WTC11 (cell line): Measurements from ENCODE around the gene NFATC2. TPM values are rescaled to one million over a fixed set of nuclear protein-coding genes. Genes with fewer than 3 reads are reported as not detected.

ENCODE experiments used
- ATAC-seq: fragments of 200-7000 bp; cut with Tn5 transposase; 2 replicates; pipeline ENCODE4 v1.10.0; 2021; ENCODE audit warnings: mild to moderate bottlenecking, moderate library complexity
- CTCF ChIA-PET: fragments of 300-600 bp; sonication (Branson Sonifier 250); formaldehyde crosslinking; loops from one replicate; lab custom pipeline; 2021; ENCODE audit warnings: antibody characterized with exemption; lab: Charles Lee
- POLR2A ChIA-PET: fragments of 350-600 bp; sonication (Branson Sonifier 250); formaldehyde crosslinking; loops from one replicate; lab custom pipeline; 2021; ENCODE audit warnings: antibody characterized with exemption; lab: Charles Lee
- DNase-seq: peaks from one replicate; pipeline ENCODE4 v3.0.0; 2021; ENCODE audit warnings: low spot score
- H3K27ac Mint-ChIP-seq: 2 replicates; pipeline ENCODE4 v1.8.0; 2021; ENCODE audit warnings: mixed read lengths
- H3K27me3 Mint-ChIP-seq: 2 replicates; pipeline ENCODE4 v1.8.0; 2021; ENCODE audit warnings: low read depth, mild to moderate bottlenecking, moderate library complexity, mixed read lengths
- H3K36me3 Mint-ChIP-seq: 2 replicates; pipeline ENCODE4 v1.8.0; 2021; ENCODE audit warnings: mixed read lengths
- H3K4me1 Mint-ChIP-seq: 2 replicates; pipeline ENCODE4 v1.8.0; 2022; ENCODE audit warnings: mixed read lengths
- H3K4me3 Mint-ChIP-seq: 2 replicates; pipeline ENCODE4 v1.8.0; 2021; ENCODE audit warnings: mild to moderate bottlenecking, moderate library complexity, mixed read lengths
- H3K9me3 Mint-ChIP-seq: 2 replicates; pipeline ENCODE4 v1.8.0; 2021; ENCODE audit warnings: mixed read lengths
- AR ChIP-seq: fragments of 250-450 bp; sonication (Bioruptor Pico); IDR thresholded peaks from 2 replicates; pipeline ENCODE4 v1.9.0; 2021; ENCODE audit warnings: mild to moderate bottlenecking
- ETV6 ChIP-seq: sonication (generic); formaldehyde crosslinking; IDR thresholded peaks from 2 replicates; pipeline ENCODE4 v1.8.1; 2022; ENCODE audit warnings: mild to moderate bottlenecking, missing genetic modification reagents
- FOXJ3 ChIP-seq: sonication (generic); formaldehyde crosslinking; IDR thresholded peaks from 2 replicates; pipeline ENCODE4 v1.9.0; 2021; ENCODE audit warnings: missing genetic modification reagents, mild to moderate bottlenecking, borderline replicate concordance
- GRHL2 ChIP-seq: fragments of 250-450 bp; sonication (Bioruptor Pico); IDR thresholded peaks from 2 replicates; pipeline ENCODE4 v1.8.0; 2022; ENCODE audit warnings: mild to moderate bottlenecking, moderate library complexity; ENCODE audit not compliant: insufficient replicate concordance, severe bottlenecking
- NFATC4 ChIP-seq: fragments of 250-450 bp; sonication (Bioruptor Pico); IDR thresholded peaks from 2 replicates; pipeline ENCODE4 v1.9.0; 2021; ENCODE audit warnings: mild to moderate bottlenecking
- NFE2L1 ChIP-seq: sonication (generic); formaldehyde crosslinking; IDR thresholded peaks from 2 replicates; pipeline ENCODE4 v1.8.1; 2023; ENCODE audit warnings: missing genetic modification reagents
- NR1H2 ChIP-seq: sonication (generic); formaldehyde crosslinking; IDR thresholded peaks from 2 replicates; pipeline ENCODE4 v1.9.0; 2021; ENCODE audit warnings: mild to moderate bottlenecking, moderate library complexity, missing genetic modification reagents
- OVOL2 ChIP-seq: fragments of 250-450 bp; sonication (Bioruptor Pico); IDR thresholded peaks from 2 replicates; pipeline ENCODE4 v1.9.0; 2021; ENCODE audit warnings: mild to moderate bottlenecking, borderline replicate concordance
- SMAD4 ChIP-seq: sonication (generic); formaldehyde crosslinking; IDR thresholded peaks from 2 replicates; pipeline ENCODE4 v1.8.0; 2022; ENCODE audit warnings: mild to moderate bottlenecking, missing genetic modification reagents
- SP1 ChIP-seq: sonication (generic); formaldehyde crosslinking; conservative IDR thresholded peaks from 2 replicates; pipeline ENCODE4 v1.8.1; 2022; ENCODE audit warnings: missing genetic modification reagents
- STAT6 ChIP-seq: sonication (generic); formaldehyde crosslinking; conservative IDR thresholded peaks from 2 replicates; pipeline ENCODE4 v1.8.1; 2023; ENCODE audit warnings: mild to moderate bottlenecking, low read depth, missing genetic modification reagents, moderate library complexity
- USF1 ChIP-seq: sonication (generic); formaldehyde crosslinking; IDR thresholded peaks from 2 replicates; pipeline ENCODE4 v1.8.0; 2022; ENCODE audit warnings: mild to moderate bottlenecking, missing genetic modification reagents
- ZNF281 ChIP-seq: sonication (generic); formaldehyde crosslinking; IDR thresholded peaks from 2 replicates; pipeline ENCODE4 v1.8.0; 2023; ENCODE audit warnings: mild to moderate bottlenecking, missing genetic modification reagents
- ZNF532 ChIP-seq: fragments of 250-450 bp; sonication (Bioruptor Pico); IDR thresholded peaks from 2 replicates; pipeline ENCODE4 v1.9.0; 2021; ENCODE audit warnings: mild to moderate bottlenecking, borderline replicate concordance
- ZNF671 ChIP-seq: fragments of 250-450 bp; sonication (Bioruptor Pico); IDR thresholded peaks from 2 replicates; pipeline ENCODE4 v1.8.0; 2021; ENCODE audit warnings: mild to moderate bottlenecking
- ZSCAN18 ChIP-seq: fragments of 250-450 bp; sonication (Bioruptor Pico); IDR thresholded peaks from 2 replicates; pipeline ENCODE4 v2.1.2; 2022; ENCODE audit warnings: mild to moderate bottlenecking, moderate library complexity
- total RNA-seq: library from RNA; stranded (reverse); gene quantifications from 3 replicates; pipeline ENCODE4 v1.2.3, GENCODE V29; 2021
- TF ChIP-seq, protein P1 (sequence below): sonication (generic); formaldehyde crosslinking; IDR thresholded peaks from 2 replicates; pipeline ENCODE4 v1.8.1; 2022; ENCODE audit warnings: low read depth, missing genetic modification reagents, borderline replicate concordance
- TF ChIP-seq, protein P2 (sequence below): fragments of 250-450 bp; sonication (Bioruptor Pico); IDR thresholded peaks from 2 replicates; pipeline ENCODE4 v1.9.0; 2021; ENCODE audit warnings: mild to moderate bottlenecking

NFATC2 gene
- total RNA-seq, 1 experiment from 2014 or later = 1.7 TPM

- H3K9me3 Mint-ChIP-seq = no peaks in the 10 kb centered on the region
- DNase-seq (no peak), ATAC-seq (no peak)
- no peaks in the 10 kb centered on the region for H3K36me3 Mint-ChIP-seq
- TF ChIP-seq FOXJ3 (no peak), USF1 (CRISPR knock-in tag) (no peak), ZNF281 (no peak), AR (CRISPR knock-in tag) (no peak), ZNF671 (CRISPR knock-in tag) (no peak), STAT6 (CRISPR knock-in tag) (no peak), ETV6 (no peak), OVOL2 (no peak), ZNF532 (no peak), GRHL2 (CRISPR knock-in tag) (no peak), NFE2L1 (CRISPR knock-in tag) (no peak), SP1 (CRISPR knock-in tag) (no peak), NR1H2 (CRISPR knock-in tag) (no peak), SMAD4 (CRISPR knock-in tag) (no peak), ZSCAN18 (CRISPR knock-in tag) (no peak), NFATC4 (CRISPR knock-in tag) (no peak)
- TF ChIP-seq, protein P1, sequence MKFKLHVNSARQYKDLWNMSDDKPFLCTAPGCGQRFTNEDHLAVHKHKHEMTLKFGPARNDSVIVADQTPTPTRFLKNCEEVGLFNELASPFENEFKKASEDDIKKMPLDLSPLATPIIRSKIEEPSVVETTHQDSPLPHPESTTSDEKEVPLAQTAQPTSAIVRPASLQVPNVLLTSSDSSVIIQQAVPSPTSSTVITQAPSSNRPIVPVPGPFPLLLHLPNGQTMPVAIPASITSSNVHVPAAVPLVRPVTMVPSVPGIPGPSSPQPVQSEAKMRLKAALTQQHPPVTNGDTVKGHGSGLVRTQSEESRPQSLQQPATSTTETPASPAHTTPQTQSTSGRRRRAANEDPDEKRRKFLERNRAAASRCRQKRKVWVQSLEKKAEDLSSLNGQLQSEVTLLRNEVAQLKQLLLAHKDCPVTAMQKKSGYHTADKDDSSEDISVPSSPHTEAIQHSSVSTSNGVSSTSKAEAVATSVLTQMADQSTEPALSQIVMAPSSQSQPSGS (CRISPR knock-in tag) = no peak
- TF ChIP-seq, protein P2, sequence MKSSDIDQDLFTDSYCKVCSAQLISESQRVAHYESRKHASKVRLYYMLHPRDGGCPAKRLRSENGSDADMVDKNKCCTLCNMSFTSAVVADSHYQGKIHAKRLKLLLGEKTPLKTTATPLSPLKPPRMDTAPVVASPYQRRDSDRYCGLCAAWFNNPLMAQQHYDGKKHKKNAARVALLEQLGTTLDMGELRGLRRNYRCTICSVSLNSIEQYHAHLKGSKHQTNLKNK (CRISPR knock-in tag) = no peak
- no peaks in the 10 kb centered on the region for H3K27me3 Mint-ChIP-seq
- CTCF ChIA-PET = interaction anchor here (1.9 kb wide), 1 partner anchor 40 kb away, joined by 7 read pairs; no protein-coding TSS in a partner anchor
- H3K4me1 Mint-ChIP-seq = peaks cover 54% of the 10 kb centered on the region
- no peak overlapping the region for H3K27ac Mint-ChIP-seq
- POLR2A ChIA-PET = no interaction called here
- H3K4me3 Mint-ChIP-seq = no peak overlapping the region
Observed at GRCh38 chr20:51426718-51427650, 115.5 kb downstream of the NFATC2 start.
